ENCODE measurements around the gene A1BG. TPM values are rescaled to one million over a fixed set of nuclear protein-coding genes. Genes with fewer than 3 reads are reported as not detected.

A1BG gene
- total and polyA plus RNA-seq, 2 of the 13 experiments (the other 11 are each of a cell fraction or from before 2014, with no cell fraction given): 14.7 to 41.4 TPM

- TF ChIP-seq ELF4 (CRISPR knock-in tag; IDR thresholded peaks at IDR 0.05; ENCODE audit: borderline replicate concordance) (no peak), SP1 (IDR thresholded peaks at IDR 0.05) (no peak), SP1 (CRISPR knock-in tag; IDR thresholded peaks at IDR 0.05) (no peak), FOSL1 (CRISPR knock-in tag; IDR thresholded peaks at IDR 0.05; ENCODE audit: borderline replicate concordance) (no peak), GMEB2 (CRISPR knock-in tag; IDR thresholded peaks at IDR 0.05; ENCODE audit: low read depth) (no peak), KDM2A (CRISPR knock-in tag; IDR thresholded peaks at IDR 0.05; ENCODE audit: borderline replicate concordance, low read depth) (no peak), ZNF577 (CRISPR knock-in tag; IDR thresholded peaks at IDR 0.05; ENCODE audit: borderline replicate concordance, low read depth) (0 out of 2 replicates have a peak, but pooled peaks have one; percentile 35), PAWR (CRISPR knock-in tag; IDR thresholded peaks at IDR 0.05; ENCODE audit: borderline replicate concordance) (0 out of 2 replicates have a peak, but pooled peaks have one; percentile 47), ASH2L (IDR thresholded peaks at IDR 0.05; ENCODE audit: insufficient read length, low read depth, low read length) (no peak), FOXJ3 (CRISPR knock-in tag; IDR thresholded peaks at IDR 0.05; ENCODE audit: borderline replicate concordance) (no peak), ZNF383 (CRISPR knock-in tag; IDR thresholded peaks at IDR 0.05; ENCODE audit: borderline replicate concordance) (0 out of 2 replicates have a peak, but pooled peaks have one; percentile 69), HOXA7 (CRISPR knock-in tag; IDR thresholded peaks at IDR 0.05) (no peak), ZNF83 (CRISPR knock-in tag; IDR thresholded peaks at IDR 0.05; ENCODE audit: borderline replicate concordance) (no peak), ZBTB14 (CRISPR knock-in tag; IDR thresholded peaks at IDR 0.05) (0 out of 2 replicates have a peak, but pooled peaks have one; percentile 4), ZNF367 (CRISPR knock-in tag; IDR thresholded peaks at IDR 0.05; ENCODE audit: borderline replicate concordance) (no peak), NFE2 (CRISPR knock-in tag; IDR thresholded peaks at IDR 0.05) (no peak), SMC3 (IDR thresholded peaks at IDR 0.05; ENCODE audit: low read length) (no peak), ARNTL (CRISPR knock-in tag; IDR thresholded peaks at IDR 0.05) (peak; percentile 25; the same call in 1 of the 2 replicates), PREB (CRISPR knock-in tag; IDR thresholded peaks at IDR 0.05) (no peak), KAT8 (CRISPR knock-in tag; IDR thresholded peaks at IDR 0.05) (no peak), ZNF264 (CRISPR knock-in tag; IDR thresholded peaks at IDR 0.05) (no peak), ZNF3 (CRISPR knock-in tag; IDR thresholded peaks at IDR 0.05) (0 out of 2 replicates have a peak, but pooled peaks have one; percentile 23), ZNF276 (CRISPR knock-in tag; IDR thresholded peaks at IDR 0.05; ENCODE audit: low read depth) (0 out of 2 replicates have a peak, but pooled peaks have one; percentile 58), MED8 (CRISPR knock-in tag; IDR thresholded peaks at IDR 0.05; ENCODE audit: insufficient replicate concordance) (no peak)
Measured at GRCh38 chr19:58385891-58386575, 32.7 kb upstream of the A1BG start (continued).
